ENCODE data around the gene EPN3. TPM values are rescaled to one million over a fixed set of nuclear protein-coding genes. Genes with fewer than 3 reads are reported as not detected.

EPN3 gene
- total RNA-seq, 3 donors from 2014 or later: 16.2 to 40.0 (median 27.4) TPM

DNA sequence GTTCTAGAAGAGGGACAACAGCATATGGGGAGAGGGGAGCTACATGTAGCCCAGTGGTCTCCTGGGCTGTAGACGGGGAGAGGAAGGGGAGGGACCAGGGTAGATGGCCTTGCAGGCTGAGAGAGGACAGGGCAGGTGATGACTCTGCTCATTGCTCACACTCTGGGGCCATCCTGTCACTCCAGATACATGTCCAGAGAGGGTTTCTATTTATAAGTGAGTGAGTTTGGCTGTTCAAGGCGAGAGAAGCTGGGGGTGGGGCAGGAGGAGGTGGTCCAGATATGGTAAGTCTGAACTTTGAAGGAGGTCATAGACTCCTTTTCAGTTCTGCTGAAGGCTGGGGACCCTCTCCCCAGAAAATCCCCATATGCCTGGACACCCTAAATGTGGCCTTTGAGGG is 50.2 kb downstream of the EPN3 start:
- DNase-seq (no peak), ATAC-seq (no peak)
- H3K36me3 ChIP-seq (ENCODE audit: low read depth): no peaks in the 10 kb centered on the region
- TF ChIP-seq, protein P1, sequence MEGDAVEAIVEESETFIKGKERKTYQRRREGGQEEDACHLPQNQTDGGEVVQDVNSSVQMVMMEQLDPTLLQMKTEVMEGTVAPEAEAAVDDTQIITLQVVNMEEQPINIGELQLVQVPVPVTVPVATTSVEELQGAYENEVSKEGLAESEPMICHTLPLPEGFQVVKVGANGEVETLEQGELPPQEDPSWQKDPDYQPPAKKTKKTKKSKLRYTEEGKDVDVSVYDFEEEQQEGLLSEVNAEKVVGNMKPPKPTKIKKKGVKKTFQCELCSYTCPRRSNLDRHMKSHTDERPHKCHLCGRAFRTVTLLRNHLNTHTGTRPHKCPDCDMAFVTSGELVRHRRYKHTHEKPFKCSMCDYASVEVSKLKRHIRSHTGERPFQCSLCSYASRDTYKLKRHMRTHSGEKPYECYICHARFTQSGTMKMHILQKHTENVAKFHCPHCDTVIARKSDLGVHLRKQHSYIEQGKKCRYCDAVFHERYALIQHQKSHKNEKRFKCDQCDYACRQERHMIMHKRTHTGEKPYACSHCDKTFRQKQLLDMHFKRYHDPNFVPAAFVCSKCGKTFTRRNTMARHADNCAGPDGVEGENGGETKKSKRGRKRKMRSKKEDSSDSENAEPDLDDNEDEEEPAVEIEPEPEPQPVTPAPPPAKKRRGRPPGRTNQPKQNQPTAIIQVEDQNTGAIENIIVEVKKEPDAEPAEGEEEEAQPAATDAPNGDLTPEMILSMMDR (IDR thresholded peaks at IDR 0.05): no peak
- H3K4me3 ChIP-seq: no peak overlapping the region
- intact Hi-C loops (cut with DNase I, micrococcal nuclease): no loop called here
- no peaks in the 10 kb centered on the region for H3K9me3 ChIP-seq
- H3K4me1 ChIP-seq (ENCODE audit: low read depth): no peaks in the 10 kb centered on the region

DNA sequence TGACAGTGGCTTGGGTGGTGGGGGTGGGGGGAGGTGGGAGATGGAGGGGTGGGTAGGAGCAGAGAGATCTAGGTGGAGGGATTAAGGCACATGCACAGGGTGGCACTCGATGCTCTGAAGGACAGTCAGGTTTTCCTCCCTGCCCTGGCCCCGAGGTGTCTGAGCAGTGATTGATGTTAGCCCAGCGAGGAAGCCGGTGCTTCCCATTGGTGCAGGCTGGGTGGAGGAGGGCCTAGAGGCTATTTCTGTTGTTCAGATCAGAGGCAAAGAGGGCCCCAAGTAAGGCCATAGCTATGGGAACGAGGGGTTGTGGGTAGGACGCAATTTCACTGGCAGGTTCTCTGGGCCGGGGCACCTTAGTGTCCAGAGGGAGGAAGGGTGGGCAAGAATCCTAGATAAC is 51.1 kb downstream of the EPN3 start:
- Histone ChIP-seq H3K4me1 (ENCODE audit: low read depth) (no peaks in the 10 kb centered on the region), H3K4me3 (no peak overlapping the region), H3K9me3 (no peaks in the 10 kb centered on the region), H3K36me3 (ENCODE audit: low read depth) (no peaks in the 10 kb centered on the region)
- ATAC-seq (no peak), DNase-seq (no peak)
- TF ChIP-seq, protein P1 (IDR thresholded peaks at IDR 0.05): no peak
- intact Hi-C loops (cut with DNase I, micrococcal nuclease): no loop called here

DNA sequence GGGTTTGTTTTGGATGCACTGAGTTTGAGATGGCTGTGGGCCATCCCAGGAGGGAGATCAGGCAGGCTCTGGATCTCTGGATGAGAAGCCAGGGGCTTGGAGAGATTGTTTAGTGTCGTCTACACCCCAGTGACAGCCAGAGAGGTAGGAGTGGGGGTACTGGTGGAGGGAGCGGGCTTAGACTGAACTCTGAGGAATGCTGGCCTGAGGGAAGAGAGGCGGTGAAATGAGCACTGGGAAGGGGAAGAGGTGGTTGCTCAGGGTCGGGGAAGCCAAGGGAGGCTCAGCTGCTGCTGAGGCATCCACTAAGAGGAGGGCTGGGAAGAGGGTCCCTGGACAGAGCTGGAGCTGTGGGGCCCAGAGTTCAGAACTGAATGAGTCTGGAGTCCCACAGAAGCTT is 51.6 kb downstream of the EPN3 start:
- intact Hi-C loops (cut with DNase I, micrococcal nuclease): no loop called here
- no peak for DNase-seq
- TF ChIP-seq, protein P1 (IDR thresholded peaks at IDR 0.05): no peak

DNA sequence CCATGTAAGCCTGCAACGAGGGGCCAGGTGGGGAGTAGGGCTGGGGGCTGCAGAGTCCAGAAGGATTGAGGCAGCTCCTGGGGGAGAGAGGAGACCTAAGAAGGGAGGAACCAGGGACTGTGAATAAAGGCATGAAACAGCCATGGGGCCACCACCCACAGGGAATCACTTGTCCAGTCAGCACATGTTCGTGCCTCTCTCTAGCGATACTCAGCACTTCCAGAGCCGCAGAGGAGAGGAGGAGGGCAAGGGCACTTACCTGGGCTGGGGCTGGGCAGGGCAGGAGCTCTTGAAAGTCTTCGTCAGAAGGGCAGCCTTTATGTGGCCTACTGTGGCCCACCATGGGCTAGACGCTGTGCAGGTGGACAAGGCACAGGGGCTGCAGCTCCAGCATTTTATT is 52.2 kb downstream of the EPN3 start:
- no peak for ATAC-seq
- TF ChIP-seq, protein P1 (IDR thresholded peaks at IDR 0.05): no peak
- no peaks in the 10 kb centered on the region for H3K36me3 ChIP-seq (ENCODE audit: low read depth)
- H3K9me3 ChIP-seq: no peaks in the 10 kb centered on the region
- intact Hi-C loops (cut with DNase I, micrococcal nuclease): no loop called here
- H3K4me3 ChIP-seq: no peak overlapping the region
- no peaks in the 10 kb centered on the region for H3K4me1 ChIP-seq (ENCODE audit: low read depth)
- DNase-seq: no peak

More for the DNA sequence above, 51.6 kb downstream of the EPN3 start:
- H3K4me3 ChIP-seq: no peak overlapping the region
- H3K9me3 ChIP-seq: no peaks in the 10 kb centered on the region
- H3K4me1 ChIP-seq (ENCODE audit: low read depth): no peaks in the 10 kb centered on the region
- no peaks in the 10 kb centered on the region for H3K36me3 ChIP-seq (ENCODE audit: low read depth)
- no peak for ATAC-seq

DNA sequence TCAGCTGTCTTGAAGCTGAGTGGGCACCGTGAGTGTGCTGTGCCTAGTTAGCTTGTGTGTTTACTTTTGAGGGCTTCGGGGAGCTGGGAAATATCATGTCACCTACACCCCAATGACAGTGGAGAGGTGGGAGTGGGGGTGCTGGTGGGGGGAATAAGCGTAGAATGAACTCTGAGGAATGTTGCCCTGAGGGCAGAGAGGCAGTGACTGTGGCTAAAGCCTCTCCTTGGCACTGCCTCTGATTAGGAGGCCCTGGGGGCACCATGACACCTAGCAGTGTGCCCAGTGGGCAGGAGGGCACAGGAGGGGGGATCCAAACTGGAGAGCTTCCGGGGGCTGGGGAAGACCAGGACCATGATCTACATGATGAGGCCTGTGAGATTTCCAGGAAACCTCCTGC is 52.8 kb downstream of the EPN3 start:
- TF ChIP-seq, protein P1 (IDR thresholded peaks at IDR 0.05): no peak
- H3K36me3 ChIP-seq (ENCODE audit: low read depth): no peaks in the 10 kb centered on the region
- H3K9me3 ChIP-seq: no peaks in the 10 kb centered on the region
- no peak overlapping the region for H3K4me3 ChIP-seq
- no peaks in the 10 kb centered on the region for H3K4me1 ChIP-seq (ENCODE audit: low read depth)
- ATAC-seq (no peak), DNase-seq (no peak)
- intact Hi-C loops (cut with DNase I, micrococcal nuclease): no loop called here

DNA sequence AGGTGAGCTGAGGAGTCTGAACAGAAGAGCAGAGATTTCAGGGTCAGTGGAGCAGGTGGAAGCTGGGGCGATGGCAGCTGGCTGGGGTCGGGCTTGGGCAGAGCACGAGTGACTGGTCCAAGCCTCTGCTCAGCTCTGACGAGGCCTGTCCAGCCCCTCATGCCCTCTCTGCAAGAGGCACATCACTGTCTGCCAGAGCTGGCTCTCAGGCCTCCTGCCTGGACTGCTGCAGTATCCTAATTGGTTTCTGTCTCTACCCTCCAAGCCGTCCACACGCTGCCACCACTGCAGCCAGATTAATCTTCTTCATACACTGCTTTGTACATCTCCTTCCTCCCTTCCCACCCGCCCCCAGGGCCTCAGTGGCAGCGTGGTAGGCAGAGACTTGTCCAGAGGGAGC is 53.4 kb downstream of the EPN3 start:
- ATAC-seq (no peak), DNase-seq (no peak)
- H3K4me1 ChIP-seq (ENCODE audit: low read depth): no peaks in the 10 kb centered on the region
- no peak overlapping the region for H3K4me3 ChIP-seq
- no peaks in the 10 kb centered on the region for H3K36me3 ChIP-seq (ENCODE audit: low read depth)
- TF ChIP-seq, protein P1 (IDR thresholded peaks at IDR 0.05): no peak
- intact Hi-C loops (cut with DNase I, micrococcal nuclease): no loop called here
- H3K9me3 ChIP-seq: no peaks in the 10 kb centered on the region

Measured in mucosa of descending colon (tissue), 3 donors.